ENCODE data around the gene ARHGAP23. TPM values are rescaled to one million over a fixed set of nuclear protein-coding genes. Genes with fewer than 3 reads are reported as not detected.
A peak's percentile ranks its signal among the peaks of the same experiment; 100 is the strongest.

Gene ARHGAP23
- total and polyA plus RNA-seq, 10 of the 15 experiments (the other 5 are each of a cell fraction or from before 2014, with no cell fraction given): 0.23 to 5.8 (median 2.1) TPM

DNA sequence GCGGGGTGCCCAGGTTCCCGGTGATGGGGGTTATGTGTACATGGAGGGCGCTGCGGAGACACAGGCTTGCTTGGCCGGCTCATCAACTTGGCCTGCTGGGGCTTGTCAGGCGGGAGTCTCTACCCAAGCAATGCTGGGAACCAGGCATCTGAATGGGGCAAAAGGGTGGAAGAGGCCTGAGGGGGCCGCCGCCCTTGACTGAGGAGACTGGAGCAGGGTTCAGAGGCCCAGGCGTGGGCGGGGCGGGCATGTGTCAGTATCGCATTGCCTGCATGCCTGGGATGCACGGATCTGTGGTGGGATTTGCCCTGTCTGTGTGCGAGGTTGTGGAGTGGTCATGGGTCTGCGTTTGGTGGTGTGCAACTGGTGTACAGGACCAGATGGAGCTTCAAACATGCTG lies 21.1 kb downstream of the ARHGAP23 start:
- Histone ChIP-seq H2AFZ (ENCODE audit: control insufficient read depth, low read depth, low read length) (no peak overlapping the region), H3K27ac (ENCODE audit: control insufficient read depth, insufficient read depth) (no peak overlapping the region), H3K36me3 (ENCODE audit: control insufficient read depth in 2 of 2, insufficient read depth in 2 of 2, low read length in 1 of 2) (no peaks in the 10 kb centered on the region), H4K20me1 (ENCODE audit: control insufficient read depth, insufficient read depth) (no peaks in the 10 kb centered on the region), H3K79me2 (ENCODE audit: control insufficient read depth, insufficient read depth, low read length) (no peaks in the 10 kb centered on the region), H3K4me2 (ENCODE audit: control insufficient read depth, insufficient read depth) (no peak overlapping the region), H3K27me3 (replicated peaks in 1 of 2; ENCODE audit: control insufficient read depth in 2 of 2, insufficient read depth in 2 of 2, low read length in 1 of 2) (peaks cover 3 to 8% of the 10 kb centered on the region in 2 experiments; a peak in 3 of 4 replicates), H3K9me3 (replicated peaks; ENCODE audit: control insufficient read depth, insufficient read depth, low read length) (no peaks in the 10 kb centered on the region), H3K4me3 (no peak overlapping the region), H3K4me1 (ENCODE audit: control insufficient read depth, insufficient read depth, low read length) (peaks cover 11% of the 10 kb centered on the region), H3K9ac (ENCODE audit: control insufficient read depth, insufficient read depth, low read length) (no peak overlapping the region)
- in situ Hi-C loops (cut with MboI): no loop called here
- FAIRE-seq (no peak), ATAC-seq (no peak), DNase-seq (ENCODE audit: low read depth, low spot score) (no peak)
- BruUV-seq (replicated peaks): no TSS peak
- SMC1A ChIA-PET (ENCODE audit: uncharacterized antibody, unreplicated experiment): no interaction called here
- TF ChIP-seq SPI1 (IDR thresholded peaks at IDR 0.05; ENCODE audit: borderline replicate concordance, insufficient read depth, low read depth, low read length) (no peak), RFX5 (IDR thresholded peaks at IDR 0.05; ENCODE audit: low read depth, low read length) (no peak), ESRRA (IDR thresholded peaks at IDR 0.05; ENCODE audit: low read length) (no peak), POLR2AphosphoS2 (IDR thresholded peaks at IDR 0.05; ENCODE audit: low read depth, low read length) (no peak)
- TF ChIP-seq, protein P1, sequence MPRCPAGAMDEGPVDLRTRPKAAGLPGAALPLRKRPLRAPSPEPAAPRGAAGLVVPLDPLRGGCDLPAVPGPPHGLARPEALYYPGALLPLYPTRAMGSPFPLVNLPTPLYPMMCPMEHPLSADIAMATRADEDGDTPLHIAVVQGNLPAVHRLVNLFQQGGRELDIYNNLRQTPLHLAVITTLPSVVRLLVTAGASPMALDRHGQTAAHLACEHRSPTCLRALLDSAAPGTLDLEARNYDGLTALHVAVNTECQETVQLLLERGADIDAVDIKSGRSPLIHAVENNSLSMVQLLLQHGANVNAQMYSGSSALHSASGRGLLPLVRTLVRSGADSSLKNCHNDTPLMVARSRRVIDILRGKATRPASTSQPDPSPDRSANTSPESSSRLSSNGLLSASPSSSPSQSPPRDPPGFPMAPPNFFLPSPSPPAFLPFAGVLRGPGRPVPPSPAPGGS (IDR thresholded peaks at IDR 0.05; ENCODE audit: borderline replicate concordance, insufficient read depth, low read depth, low read length, poor library complexity, severe bottlenecking): peak; percentile 52
- WGBS (ENCODE audit: insufficient coverage, insufficient replicate concordance, low lambda C conversion rate, missing lambda C conversion rate): 73% methylated on average over 14 of the region's 15 CpGs
- CTCF ChIA-PET: interaction anchor here (0.6 to 1.5 kb wide), 2 partner anchors 27 to 69 kb away, joined by 3 read pairs; no protein-coding TSS in a partner anchor
- POLR2A ChIA-PET: no interaction called here
- intact Hi-C loops (cut with micrococcal nuclease; ENCODE audit: unreplicated experiment): no loop called here
- RAD21 ChIA-PET (ENCODE audit: unreplicated experiment): no interaction called here

GRCh38 chr17:38450557-38451029 lies 22.3 kb downstream of the ARHGAP23 start:
- DNase-seq (ENCODE audit: low read depth, low spot score) (no peak), ATAC-seq (no peak), FAIRE-seq (no peak)
- H4K20me1 ChIP-seq (ENCODE audit: control insufficient read depth, insufficient read depth): no peaks in the 10 kb centered on the region
- H3K4me1 ChIP-seq (ENCODE audit: control insufficient read depth, insufficient read depth, low read length): peaks cover 11% of the 10 kb centered on the region
- no peaks in the 10 kb centered on the region for H3K36me3 ChIP-seq (ENCODE audit: control insufficient read depth in 2 of 2, insufficient read depth in 2 of 2, low read length in 1 of 2)
- in situ Hi-C loops (cut with MboI) (no loop called here), intact Hi-C loops (cut with micrococcal nuclease; ENCODE audit: unreplicated experiment) (no loop called here)
- 1% methylated on average over 6 of the region's 6 CpGs for WGBS (ENCODE audit: insufficient coverage, insufficient replicate concordance, low lambda C conversion rate, missing lambda C conversion rate)
- 0 out of 2 replicates have a peak overlapping the region, but pooled peaks have one; percentile 9 for H3K4me2 ChIP-seq (ENCODE audit: control insufficient read depth, insufficient read depth)
- H2AFZ ChIP-seq (ENCODE audit: control insufficient read depth, low read depth, low read length): no peak overlapping the region
- POLR2A ChIA-PET: no interaction called here
- H3K79me2 ChIP-seq (ENCODE audit: control insufficient read depth, insufficient read depth, low read length): no peaks in the 10 kb centered on the region
- H3K9ac ChIP-seq (ENCODE audit: control insufficient read depth, insufficient read depth, low read length): no peak overlapping the region
- peaks cover 3 to 13% of the 10 kb centered on the region in 2 experiments; a peak in 3 of 4 replicates for H3K27me3 ChIP-seq (replicated peaks in 1 of 2; ENCODE audit: control insufficient read depth in 2 of 2, insufficient read depth in 2 of 2, low read length in 1 of 2)
- RAD21 ChIA-PET (ENCODE audit: unreplicated experiment): no interaction called here
- no peaks in the 10 kb centered on the region for H3K9me3 ChIP-seq (replicated peaks; ENCODE audit: control insufficient read depth, insufficient read depth, low read length)
- no TSS peak for BruUV-seq (replicated peaks)
- TF ChIP-seq, protein P2, sequence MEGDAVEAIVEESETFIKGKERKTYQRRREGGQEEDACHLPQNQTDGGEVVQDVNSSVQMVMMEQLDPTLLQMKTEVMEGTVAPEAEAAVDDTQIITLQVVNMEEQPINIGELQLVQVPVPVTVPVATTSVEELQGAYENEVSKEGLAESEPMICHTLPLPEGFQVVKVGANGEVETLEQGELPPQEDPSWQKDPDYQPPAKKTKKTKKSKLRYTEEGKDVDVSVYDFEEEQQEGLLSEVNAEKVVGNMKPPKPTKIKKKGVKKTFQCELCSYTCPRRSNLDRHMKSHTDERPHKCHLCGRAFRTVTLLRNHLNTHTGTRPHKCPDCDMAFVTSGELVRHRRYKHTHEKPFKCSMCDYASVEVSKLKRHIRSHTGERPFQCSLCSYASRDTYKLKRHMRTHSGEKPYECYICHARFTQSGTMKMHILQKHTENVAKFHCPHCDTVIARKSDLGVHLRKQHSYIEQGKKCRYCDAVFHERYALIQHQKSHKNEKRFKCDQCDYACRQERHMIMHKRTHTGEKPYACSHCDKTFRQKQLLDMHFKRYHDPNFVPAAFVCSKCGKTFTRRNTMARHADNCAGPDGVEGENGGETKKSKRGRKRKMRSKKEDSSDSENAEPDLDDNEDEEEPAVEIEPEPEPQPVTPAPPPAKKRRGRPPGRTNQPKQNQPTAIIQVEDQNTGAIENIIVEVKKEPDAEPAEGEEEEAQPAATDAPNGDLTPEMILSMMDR (IDR thresholded peaks at IDR 0.05 in 2 of 3, conservative IDR thresholded peaks at IDR 0.05 in 1 of 3; ENCODE audit: control insufficient read depth in 2 of 3, extremely low read depth in 1 of 3, insufficient read depth in 1 of 3, low read depth in 3 of 3, low read length in 3 of 3): no peak
- peak in 1 of 2 experiments; percentile 43; a peak in 1 of 4 replicates for TF ChIP-seq BHLHE40 (IDR thresholded peaks at IDR 0.05; ENCODE audit: borderline replicate concordance in 1 of 2, low read depth in 2 of 2, low read length in 1 of 2)
- TF ChIP-seq RELB (IDR thresholded peaks at IDR 0.05; ENCODE audit: low read depth): no peak
- TF ChIP-seq NFIC (IDR thresholded peaks at IDR 0.05; ENCODE audit: low read depth, low read length): no peak
- TF ChIP-seq KLF5 (IDR thresholded peaks at IDR 0.05; ENCODE audit: partially characterized antibody): no peak
- H3K4me3 ChIP-seq: no peak overlapping the region
- CTCF ChIA-PET: interaction anchor here (1.4 to 1.5 kb wide), 2 partner anchors 25 to 28 kb away, joined by 3 to 4 read pairs; no protein-coding TSS in a partner anchor
- no peak overlapping the region for H3K27ac ChIP-seq (ENCODE audit: control insufficient read depth, insufficient read depth)
- SMC1A ChIA-PET (ENCODE audit: uncharacterized antibody, unreplicated experiment): no interaction called here
